Inflammatory macrophage (primary cell): ENCODE data around the gene TMCC3.

Source experiments
- DNase-seq, 2 donors: peaks; one replicate each; pipeline ENCODE4 v3.0.0-alpha.2; 2020 to 2022

The TMCC3 gene

GRCh38 chr12:94531196-94531720 is 119.1 kb downstream of the TMCC3 start:
- no peak for DNase-seq

GRCh38 chr12:94525951-94526350 is 124.4 kb downstream of the TMCC3 start:
- DNase-seq, result peak in 1 of 2 donors; percentile 22
